Skeletal muscle cell (primary cell): ENCODE data around the gene SOX15.
"Not testable (repeated sequence)": the region's sequence is repeated elsewhere in the genome, so short reads cannot be mapped to it uniquely, and the experiment has no call there.

ENCODE experiments used
- DNase-seq: peaks from one replicate; pipeline ENCODE4 v3.0.0-alpha.2; 2010; ENCODE audit warnings: low read depth
- H3K4me3 ChIP-seq: 2 replicates; pipeline ENCODE4 v1.5.1; 2011; ENCODE audit warnings: low read depth, mild to moderate bottlenecking, control low read depth, low read length, moderate library complexity

SOX15 gene

DNA sequence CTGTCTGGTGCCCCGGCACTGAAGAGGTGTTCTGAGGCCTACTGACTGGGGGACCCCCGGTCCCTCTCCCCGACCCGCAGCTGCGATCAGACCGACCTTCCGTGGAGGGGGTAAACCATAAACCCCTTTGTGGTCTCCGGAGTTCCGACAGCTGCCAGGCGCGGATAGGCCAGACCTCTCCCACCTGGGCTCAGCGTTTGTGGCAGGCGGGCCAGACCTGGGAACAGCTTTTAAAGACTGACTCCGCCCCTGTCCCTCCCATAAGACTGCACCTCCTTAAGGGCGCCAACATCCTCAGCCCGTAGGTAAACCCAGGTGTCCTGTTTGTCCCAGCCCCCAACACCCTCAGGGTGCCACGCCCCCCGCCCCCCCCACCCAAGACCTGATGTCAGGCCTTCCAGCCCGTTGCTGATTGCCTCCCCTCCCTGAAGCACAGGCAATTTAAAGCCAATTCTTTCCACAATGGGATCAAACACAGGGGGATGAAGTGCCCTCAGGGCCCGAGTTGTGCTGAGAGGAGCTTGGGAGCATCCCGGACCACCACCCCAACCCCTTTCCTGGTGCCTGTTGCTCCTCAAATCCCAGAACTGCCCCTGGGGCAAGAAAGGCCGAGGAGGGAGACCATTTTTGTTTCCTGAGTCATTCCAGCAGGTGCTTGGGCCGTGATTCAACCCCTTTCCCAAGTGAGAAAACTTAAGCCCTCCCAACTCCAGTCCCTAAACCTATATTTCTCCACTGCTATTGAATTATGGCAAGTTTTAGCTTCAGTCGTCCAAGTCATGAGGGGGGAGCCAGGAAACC is at the start of gene SOX15:
SOX15 (minus strand) TSS at position 204 of the 801 bp plus-strand sequence. CDS start 418 bp downstream, outside the sequence.
- H3K4me3 ChIP-seq, result peak within 1 kb of the TSS; percentile 26
- no peak for DNase-seq

DNA sequence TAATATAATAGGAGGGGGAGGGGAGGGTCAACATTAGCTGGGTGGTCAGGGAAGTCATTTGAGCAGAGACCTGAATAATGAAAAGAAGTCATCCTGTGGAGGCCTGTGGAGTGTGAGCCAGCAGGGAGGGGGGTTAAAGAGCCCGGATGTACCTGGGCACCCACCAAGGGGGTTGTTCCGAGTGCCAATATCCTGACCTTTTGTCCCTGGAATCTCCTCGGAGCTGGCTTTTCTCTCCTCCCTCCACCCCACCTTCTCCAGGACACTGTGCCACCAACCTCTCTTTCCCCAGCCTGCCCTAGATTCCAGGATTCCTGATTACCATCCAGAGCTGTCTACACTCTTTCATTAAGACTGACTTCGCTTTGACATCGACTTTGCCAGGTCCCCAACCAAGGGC is 46.3 kb upstream of the SOX15 start:
- DNase-seq, result no peak
- no peak overlapping the region for H3K4me3 ChIP-seq

DNA sequence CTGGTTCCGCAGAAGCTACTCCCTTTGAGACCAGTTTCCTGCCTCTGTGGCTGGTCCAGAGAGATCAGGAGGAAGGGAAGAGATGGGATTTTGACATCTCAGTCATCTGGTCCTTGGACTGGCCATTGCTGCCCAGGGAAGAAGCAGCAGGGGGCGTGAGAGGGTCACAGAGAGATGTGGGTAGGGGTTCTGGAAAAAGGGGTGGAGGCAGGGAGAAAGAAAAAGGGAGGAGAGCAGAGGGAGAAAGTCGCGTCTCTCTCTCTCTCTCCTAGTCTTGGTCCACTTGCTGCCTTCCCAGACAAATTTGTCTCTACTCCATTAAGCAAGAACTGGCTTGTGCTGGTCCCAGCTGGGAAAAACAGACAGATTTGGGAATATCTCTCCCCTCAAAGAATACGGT is 44.5 kb upstream of the SOX15 start:
- no peak for DNase-seq
- no peak overlapping the region for H3K4me3 ChIP-seq

DNA sequence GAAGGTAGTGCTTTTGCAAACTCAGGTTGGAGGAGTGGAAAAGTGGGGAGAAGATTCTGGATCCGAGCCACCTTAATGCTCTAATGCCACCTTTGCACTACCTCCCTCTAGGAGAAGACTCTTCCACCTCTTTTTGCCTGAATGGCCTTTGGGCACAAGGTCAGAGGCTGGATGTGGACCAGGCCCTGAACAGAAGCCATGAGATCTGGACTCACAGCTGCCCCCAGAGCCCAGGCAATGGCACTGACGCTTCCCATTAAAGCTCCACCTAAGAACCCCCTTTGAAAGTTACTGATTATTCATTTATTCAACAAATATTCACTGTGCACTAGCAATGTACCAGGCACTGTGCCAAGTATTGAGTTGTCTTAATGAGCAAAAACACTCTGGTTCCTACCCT is 43.2 kb upstream of the SOX15 start:
- H3K4me3 ChIP-seq, result no peak overlapping the region
- DNase-seq, result no peak

DNA sequence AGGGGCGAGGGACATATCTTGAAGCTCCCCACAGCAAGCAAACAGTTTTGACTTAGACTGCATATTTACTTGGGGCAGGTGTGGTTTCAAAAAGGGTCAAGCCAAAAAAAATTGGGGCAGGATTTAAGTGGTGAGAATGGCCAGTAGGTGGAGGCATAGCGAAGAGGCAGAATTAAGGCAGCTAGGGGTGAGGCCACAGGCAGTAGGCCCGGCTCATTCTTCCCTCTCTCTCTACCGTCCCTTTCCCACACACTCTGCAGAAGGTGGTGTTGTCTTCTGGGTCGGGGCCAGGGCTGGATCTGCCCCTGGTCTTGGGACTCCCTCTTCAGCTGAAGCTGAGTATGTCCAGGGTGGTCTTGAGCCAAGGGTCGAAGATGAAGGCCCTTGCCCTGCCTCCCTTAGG is 42.6 kb upstream of the SOX15 start:
- DNase-seq, result no peak
- no peak overlapping the region for H3K4me3 ChIP-seq

DNA sequence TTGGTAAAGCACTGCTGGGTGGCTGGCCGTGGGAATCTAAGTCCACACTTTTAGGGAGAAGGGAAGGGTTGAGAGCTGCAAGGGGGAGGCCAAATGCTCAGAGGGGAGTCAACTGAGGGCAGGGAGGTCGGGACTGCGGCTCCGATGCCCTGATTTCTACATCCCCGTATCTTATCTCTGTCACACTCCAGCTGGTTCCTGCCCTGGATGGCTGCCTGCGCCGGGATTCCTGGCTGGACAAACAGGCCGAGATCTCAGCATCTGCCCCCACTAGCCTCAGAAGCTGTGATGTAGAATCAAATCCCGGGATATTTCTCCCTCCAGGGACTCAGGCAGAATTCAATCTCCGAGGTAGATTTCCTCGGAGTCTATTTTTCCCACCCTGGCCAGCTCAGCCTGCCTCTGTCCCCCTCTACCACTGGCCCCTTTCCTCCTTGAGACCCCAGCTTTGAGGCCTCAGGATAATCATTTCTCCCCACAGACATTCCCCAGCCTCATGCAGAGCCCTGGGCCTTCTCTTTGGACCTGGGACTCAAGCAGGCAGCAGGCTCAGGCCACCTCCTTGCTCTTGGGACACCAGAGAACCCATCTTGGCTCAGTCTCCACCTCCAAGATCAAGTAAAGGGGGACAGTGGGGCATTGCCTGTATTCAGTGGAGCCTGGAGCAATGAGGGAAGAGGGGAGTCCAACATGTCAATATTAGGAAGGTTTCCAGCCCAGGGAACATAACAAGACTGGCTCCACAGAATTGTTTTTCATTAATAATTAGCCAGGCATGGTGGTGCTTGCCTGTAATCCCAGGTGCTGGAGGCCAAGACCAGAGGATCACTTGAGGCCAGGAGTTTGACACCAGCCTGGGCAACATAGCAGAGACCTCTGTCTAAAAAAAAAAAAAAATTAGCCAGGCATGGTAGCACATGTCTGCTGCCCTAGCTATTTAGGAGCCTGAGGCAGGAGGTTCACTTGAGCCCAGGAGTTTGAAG is 41.8 kb upstream of the SOX15 start:
- H3K4me3 ChIP-seq, result no peak overlapping the region
- no peak for DNase-seq

DNA sequence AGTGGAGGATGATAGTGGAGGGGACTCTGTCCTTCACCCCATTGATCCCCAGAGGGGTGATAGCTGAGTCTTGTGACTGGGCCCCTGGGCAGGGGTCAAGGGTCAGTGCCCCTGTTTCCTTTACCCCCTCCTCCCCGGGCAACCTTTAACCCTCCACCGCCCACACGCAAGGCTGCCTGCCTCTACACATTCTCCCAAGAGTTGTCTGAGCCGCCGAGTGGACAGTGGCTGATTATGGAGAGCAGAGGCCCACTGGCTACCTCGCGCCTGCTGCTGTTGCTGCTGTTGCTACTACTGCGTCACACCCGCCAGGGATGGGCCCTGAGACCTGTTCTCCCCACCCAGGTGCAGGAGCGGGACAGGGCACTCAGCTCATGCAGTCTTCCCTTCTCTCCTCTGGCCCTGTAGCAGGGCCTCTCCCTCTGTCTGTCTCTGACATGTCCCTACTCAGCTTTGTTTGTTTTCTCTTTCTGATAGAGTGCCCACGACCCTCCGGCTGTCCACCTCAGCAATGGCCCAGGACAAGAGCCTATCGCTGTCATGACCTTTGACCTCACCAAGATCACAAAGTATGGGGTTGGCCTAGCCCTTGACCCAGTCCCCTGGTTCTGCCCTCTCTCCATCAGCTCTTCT is 40.2 kb upstream of the SOX15 start, which contains the start of gene SHBG:
SHBG (plus strand) TSS at position 197 of the 633 bp plus-strand sequence; CDS start at position 235, 38 bp downstream.
- no peak for DNase-seq
- no peak within 1 kb of the TSS for H3K4me3 ChIP-seq

DNA sequence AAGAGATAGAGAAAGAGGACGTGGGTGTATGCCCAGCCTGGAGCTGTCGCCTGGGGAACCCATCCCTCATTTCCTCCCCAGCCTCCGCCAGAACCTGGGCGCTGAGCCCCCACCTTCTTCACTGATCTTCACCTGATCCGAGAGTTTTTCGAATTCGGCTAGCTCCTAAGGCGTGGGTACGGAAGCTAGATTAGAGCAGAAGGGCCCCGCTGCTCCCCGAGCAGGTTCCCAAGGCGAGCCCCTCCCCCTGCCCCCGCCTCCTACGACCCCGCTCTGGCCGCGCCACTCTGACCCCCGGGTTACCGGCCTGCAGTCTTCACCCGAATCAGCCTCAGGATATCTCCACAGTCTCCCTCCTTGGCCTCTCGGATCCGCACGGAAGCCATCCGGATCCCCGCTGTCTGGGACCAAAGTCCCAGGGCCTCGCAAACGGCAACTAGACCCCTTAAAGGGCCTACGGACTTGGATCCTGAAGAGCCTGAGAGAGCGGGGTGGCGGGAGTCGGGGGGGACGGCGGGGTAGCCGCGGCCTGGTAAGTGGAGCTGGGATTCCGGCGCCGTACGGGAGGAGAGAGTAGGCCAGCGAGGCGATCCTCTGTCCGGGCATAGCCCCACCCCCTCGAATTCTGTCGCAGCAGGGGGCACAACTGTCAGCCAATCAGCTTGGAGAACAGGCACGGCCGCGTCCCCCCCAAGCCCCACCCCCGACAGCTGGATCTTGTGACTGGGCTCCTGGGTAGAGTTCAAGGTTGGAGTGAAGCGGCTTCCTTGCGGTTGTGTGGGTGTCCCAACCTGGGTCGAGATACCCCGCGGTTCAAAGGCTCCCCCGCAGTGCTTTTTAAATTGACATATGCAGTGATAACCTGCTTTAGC is 37.6 kb upstream of the SOX15 start, which contains the start of gene SAT2:
SAT2 (minus strand) TSS at position 572 of the 872 bp plus-strand sequence; CDS start at position 386, 186 bp downstream.
- DNase-seq, result peak; percentile 82
- peak within 1 kb of the TSS; percentile 80 for H3K4me3 ChIP-seq

DNA sequence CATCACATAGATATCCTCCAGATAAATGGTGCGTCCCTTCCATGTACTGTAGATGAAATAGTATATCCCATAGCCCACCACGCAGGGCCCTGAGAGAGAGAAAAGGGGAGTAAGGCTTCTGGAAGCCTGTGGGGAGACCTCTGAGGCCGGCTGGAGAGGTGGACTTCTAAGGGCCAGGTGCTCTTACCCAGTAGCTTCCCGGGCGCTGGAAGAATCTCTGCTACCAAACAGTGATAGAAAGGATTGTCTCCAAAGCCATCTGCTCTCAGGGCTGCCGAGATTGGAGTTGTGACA is 37.0 kb upstream of the SOX15 start:
- DNase-seq, result no peak
- peak overlapping the region; percentile 80 for H3K4me3 ChIP-seq

DNA sequence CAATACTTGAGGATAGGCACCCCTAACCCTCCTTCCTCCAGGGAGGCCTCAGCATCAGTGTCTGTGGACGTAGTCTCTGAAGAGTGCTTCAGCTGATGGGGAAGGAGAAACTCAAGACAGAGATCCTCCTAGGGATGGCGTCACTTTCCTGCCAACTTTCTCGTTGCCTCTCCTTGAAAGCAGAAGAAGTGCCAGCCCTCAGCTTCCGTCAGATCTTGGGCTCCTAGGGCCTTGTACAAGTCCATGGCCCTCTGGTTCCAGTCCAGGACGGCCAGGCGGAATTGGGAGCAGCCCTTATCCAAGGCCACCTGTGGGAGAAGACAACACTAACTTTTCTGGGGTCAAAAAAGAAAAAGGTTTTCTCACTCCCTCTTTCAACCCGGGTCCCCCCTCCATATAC is 36.4 kb upstream of the SOX15 start:
- no peak for DNase-seq
- H3K4me3 ChIP-seq, result peak overlapping the region; percentile 80

DNA sequence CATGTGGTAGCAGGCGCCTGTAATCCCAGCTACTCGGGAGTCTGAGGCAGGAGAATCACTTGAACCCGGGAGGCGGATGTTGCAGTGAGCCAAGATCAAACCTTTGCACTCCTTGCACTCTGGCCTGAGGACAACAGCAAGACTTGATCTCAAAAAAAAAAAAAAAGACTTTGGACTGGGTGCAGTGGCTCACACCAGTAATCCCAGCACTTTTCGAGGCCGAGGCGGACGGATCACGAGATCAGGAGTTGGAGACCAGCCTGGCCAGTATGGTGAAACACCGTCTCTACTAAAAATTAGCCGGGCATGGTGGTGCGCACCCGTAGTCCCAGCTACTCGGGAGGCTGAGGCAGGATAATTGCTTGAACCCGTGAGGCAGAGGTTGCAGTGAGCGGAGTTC is 35.9 kb upstream of the SOX15 start:
- DNase-seq, H3K4me3 ChIP-seq: not testable (repeated sequence)

DNA sequence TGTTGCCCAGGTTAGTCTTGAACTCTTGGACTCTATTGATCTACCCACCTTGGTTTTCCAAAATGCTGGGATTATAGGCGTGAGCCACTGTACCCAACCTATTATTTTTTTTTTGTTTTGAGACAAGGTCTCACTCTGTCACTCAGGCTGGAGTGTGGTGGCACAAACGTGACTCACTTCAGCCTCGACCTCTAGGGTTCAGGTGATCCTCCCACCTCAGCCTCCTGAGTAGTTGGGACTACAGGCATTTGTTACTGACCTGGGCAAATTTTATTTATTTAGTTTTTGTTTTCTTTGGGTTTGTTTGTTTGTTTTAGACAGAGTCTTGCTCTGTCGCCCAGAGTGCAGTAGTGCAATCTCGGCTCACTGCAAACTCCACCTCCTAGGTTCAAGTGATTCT is 33.8 kb upstream of the SOX15 start:
- no peak for DNase-seq
- H3K4me3 ChIP-seq, result no peak overlapping the region

DNA sequence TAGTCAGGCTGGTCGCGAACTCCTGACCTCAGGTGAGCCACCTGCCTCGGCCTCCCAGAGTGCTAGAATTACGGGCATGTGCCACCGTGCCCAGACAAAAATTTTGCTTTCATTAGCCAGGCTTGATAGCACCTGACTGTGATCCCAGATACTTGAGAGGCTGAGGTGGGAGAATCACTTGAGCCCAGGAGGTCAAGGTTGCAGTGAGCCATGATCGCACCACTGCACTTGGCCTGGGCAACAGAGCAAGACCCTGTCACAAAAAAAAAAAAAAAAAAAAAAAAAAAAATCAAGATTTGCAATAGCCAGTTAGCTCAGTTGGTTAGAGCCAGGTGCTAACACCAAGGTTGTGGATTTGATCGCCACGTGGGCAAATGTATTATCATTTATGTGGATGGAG is 30.9 kb upstream of the SOX15 start:
- DNase-seq, result no peak
- no peak overlapping the region for H3K4me3 ChIP-seq

DNA sequence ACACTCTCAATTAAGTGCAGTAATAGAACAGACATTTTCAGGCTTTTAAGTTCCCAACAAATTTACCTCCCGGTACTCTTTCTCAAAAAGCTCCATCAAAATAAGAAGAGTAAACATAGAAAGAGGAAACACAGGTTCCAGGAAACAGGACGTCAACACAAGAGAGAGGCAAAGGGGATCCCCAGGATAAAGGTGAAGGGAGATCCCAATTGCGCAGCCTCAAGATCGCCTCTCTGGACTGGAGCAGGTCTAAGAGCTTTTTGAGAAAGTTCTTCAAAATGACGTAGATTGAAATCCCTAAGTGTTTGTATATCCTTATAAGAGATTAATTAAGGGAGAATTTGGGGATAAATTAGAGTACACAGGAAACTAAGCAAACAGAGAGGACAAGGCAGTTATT is 28.7 kb upstream of the SOX15 start:
- H3K4me3 ChIP-seq, result no peak overlapping the region
- DNase-seq, result no peak

DNA sequence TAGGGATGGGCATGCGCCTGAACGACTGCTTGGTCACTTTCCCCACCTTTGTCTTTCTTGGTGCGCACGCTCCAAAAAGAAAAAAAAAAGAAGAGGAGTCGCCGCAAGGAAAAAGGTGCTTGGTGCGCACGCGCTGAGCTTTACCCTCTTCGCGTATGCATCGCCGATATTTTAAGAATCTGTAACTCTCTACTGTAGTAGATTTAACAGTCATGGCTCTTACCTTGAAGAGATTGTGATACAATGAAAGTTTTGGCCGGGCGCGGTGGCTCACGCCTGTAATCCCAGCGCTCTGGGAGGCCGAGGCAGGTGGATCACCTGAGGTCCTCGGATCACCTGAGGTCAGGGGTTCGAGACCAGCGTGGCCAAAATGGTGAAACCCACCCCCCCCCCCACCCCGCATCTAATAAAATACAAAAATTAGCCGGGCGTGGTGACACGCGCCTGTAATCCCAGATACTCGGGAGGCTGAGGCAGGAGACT is 25.4 kb upstream of the SOX15 start:
- DNase-seq, result no peak
- peak overlapping the region; percentile 44 for H3K4me3 ChIP-seq

DNA sequence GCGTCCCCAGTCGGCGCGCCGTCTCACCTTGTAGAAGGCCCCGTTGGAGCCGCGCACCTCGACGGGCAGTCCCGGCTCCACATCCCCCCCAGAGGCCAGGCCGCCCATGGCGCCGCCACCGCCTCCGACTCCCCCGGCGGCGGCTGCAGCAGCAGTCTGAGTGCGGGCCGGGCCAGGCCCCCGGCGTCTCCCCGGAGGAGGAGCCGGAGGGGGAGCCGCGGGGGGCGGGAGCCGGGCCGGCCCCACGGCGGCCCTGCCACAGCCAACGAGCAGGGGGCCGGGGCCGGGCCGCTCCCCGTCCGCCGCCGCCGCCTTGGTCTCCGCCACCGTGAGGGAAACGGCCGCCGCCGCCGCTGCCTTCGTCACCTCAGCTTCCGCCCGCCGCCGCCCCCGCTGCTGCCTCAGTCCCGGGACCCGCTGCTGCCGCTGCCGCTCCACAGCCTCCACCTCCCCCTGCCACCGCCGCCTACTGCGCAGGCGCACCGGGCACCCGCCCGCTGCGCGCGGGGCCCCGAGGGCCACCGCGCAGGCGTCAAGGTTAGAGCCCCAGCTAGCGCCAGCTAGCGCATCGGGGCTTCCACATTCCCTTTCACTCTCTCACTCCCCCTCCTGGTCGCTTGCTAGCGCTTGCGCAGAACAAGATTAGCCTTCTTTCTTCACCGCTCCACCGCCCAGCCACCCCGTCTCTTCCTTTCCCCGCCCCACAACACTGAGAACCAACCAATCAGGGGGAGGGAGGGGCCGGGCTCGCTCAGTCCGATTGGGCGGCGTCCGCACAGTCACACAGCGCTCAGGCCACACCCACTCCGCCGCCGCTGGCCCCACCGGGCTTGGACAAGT is 24.8 kb upstream of the SOX15 start, which contains the start of gene FXR2:
FXR2 (minus strand) TSS at position 473 of the 840 bp plus-strand sequence; CDS start at position 108, 365 bp downstream.
- peak within 1 kb of the TSS; percentile 90 for H3K4me3 ChIP-seq
- peak; percentile 99 for DNase-seq

DNA sequence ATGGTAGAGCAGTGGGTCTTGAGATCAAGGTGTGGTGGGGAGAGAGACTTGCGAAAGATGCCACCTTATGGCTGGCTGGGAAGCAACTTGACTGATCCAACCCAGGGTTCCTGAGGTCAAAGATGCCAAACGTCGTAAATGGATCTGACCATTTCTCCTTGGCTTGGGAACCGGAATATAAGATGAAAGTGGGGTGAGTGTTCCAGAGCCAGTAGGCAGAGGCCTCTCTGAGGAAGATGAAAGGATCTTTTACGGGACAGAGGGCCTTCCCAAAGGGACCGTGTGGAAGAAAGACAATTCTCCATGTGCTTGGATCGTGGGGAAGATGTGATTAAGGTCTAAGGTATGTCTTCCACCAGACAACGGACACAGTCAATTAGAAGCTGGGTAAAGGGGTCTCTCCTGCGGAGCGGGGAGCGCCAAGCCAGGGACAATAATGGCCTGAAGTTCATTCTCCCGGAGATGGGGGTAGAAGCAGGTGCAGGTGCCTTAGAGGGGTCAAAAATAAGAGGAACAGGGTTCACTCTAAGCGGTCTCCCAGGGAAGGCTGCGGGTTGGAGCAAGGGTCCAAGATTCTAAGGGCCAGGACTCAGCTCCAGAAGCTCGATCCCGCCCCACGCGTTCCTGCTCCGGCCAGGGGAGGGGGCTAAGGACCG is 24.0 kb upstream of the SOX15 start:
- DNase-seq, result no peak
- peak overlapping the region; percentile 90 for H3K4me3 ChIP-seq
